Right lobe of liver (tissue), 6 donors: ENCODE data around the gene PNCK. TPM values are rescaled to one million over a fixed set of nuclear protein-coding genes. Genes with fewer than 3 reads are reported as not detected.

Experiments
- ATAC-seq, 4 donors: fragments of 200-7000 bp; cut with Tn5 transposase; one replicate each; pipeline ENCODE4 v1.9.1; 2020; ENCODE audit warnings: mild to moderate bottlenecking in 4 of 4, moderate library complexity in 4 of 4
- DNase-seq, 3 donors: peaks; one replicate each; pipeline ENCODE4 v3.0.0-alpha.2; 2020
- H3K27ac ChIP-seq, 3 donors: fragments of 200-600 bp; one replicate each; pipeline ENCODE4 v1.8.0; 2022
- H3K27me3 ChIP-seq, 2 donors: fragments of 200-600 bp; one replicate each; pipeline ENCODE4 v1.8.0; 2022
- H3K36me3 ChIP-seq, 4 donors: fragments of 200-600 bp; sonication (generic) in 1 of 4; one replicate each; pipeline versions ENCODE4 v1.5.1 to v1.8.0; 2017 to 2022; ENCODE audit warnings: control low read depth in 1 of 4
- H3K4me1 ChIP-seq, 4 donors: fragments of 200-600 bp; sonication (generic) in 1 of 4; one replicate each; pipeline versions ENCODE4 v1.5.1 to v1.8.0; 2017 to 2022; ENCODE audit warnings: control low read depth in 1 of 4
- H3K4me3 ChIP-seq, 3 donors: fragments of 200-600 bp; one replicate each; pipeline ENCODE4 v1.8.0; 2022
- H3K9me3 ChIP-seq, 4 donors: fragments of 200-600 bp; sonication (generic) in 1 of 4; one replicate each; pipeline versions ENCODE4 v1.5.1 to v1.8.0; 2017 to 2022; ENCODE audit warnings: control low read depth in 1 of 4
- CTCF ChIP-seq, 4 donors: fragments of 200-600 bp in 3 of 4; fragments of 450-650 bp in 1 of 4; IDR thresholded peaks; one replicate each; pipeline versions ENCODE4 v1.5.1 to v1.8.0; 2016 to 2022; ENCODE audit warnings: antibody characterized with exemption in 4 of 4, mild to moderate bottlenecking in 2 of 4
- POLR2A ChIP-seq: fragments of 450-650 bp; IDR thresholded peaks from one replicate; pipeline ENCODE4 v1.6.1; 2017; ENCODE audit warnings: antibody characterized with exemption, mild to moderate bottlenecking
- WGBS: methylation state at CpG from one replicate; pipeline ENCODE4 v1.1.6; 2018; ENCODE audit warnings: low coverage, low lambda C conversion rate; ENCODE audit not compliant: insufficient coverage; ENCODE audit errors: missing lambda C conversion rate; 5-methylcytosine and 5-hydroxymethylcytosine counted together
- intact Hi-C, 2 donors: fragments of 100-400 bp; cut with DNase I; formaldehyde crosslinking; loops; one replicate each; pipeline versions ENCODE4 v1.11.2 to v1.14.1; 2022
- total RNA-seq, 6 experiments: library from RNA; depleted of rRNA in 2 of 6; stranded (reverse); fragments of >200 nt in 2 of 6; fragmentation: NEBNext Ultra II Directional in 3 of 6; extraction: Animal tissue kit (Norgen Biotek cat#: 25700) in 3 of 6; gene quantifications; one replicate each; pipeline versions ENCODE4 v1.1.0 to v1.2.4, GENCODE V29; 2016 to 2023
- donor health status: DM: no; HTN: yes; CAD: no.
- donor health status: DM: no; HTN: no; CAD: no.
- donor health status: DM: no; HTN: no; CAD: no.
- donor health status: DM: no; HTN: yes; CAD: no.
- donor health status: DM: no; HTN: yes; CAD: no.

Gene PNCK
- total RNA-seq, 6 experiments from 2014 or later, result 0.86 TPM; not detected in 5

- H3K9me3 ChIP-seq, result no peaks in the 10 kb centered on the region
- no peaks in the 10 kb centered on the region for H3K4me1 ChIP-seq
- TF ChIP-seq CTCF (IDR thresholded peaks at IDR 0.05), result no peak
- no peak for TF ChIP-seq POLR2A
- no peaks in the 10 kb centered on the region for H3K27me3 ChIP-seq
- no peak overlapping the region for H3K4me3 ChIP-seq
- WGBS, result 31% methylated on average over 5 of the region's 53 CpGs
- no peak overlapping the region for H3K27ac ChIP-seq
- intact Hi-C loops, result no loop called here
- DNase-seq (peak in 1 of 3 donors; percentile 54), ATAC-seq (no peak)
- no peaks in the 10 kb centered on the region for H3K36me3 ChIP-seq
Observed at GRCh38 chrX:153688911-153689590, 15.4 kb upstream of the PNCK start.

- TF ChIP-seq POLR2A (no peak), CTCF (IDR thresholded peaks at IDR 0.05) (no peak)
- H3K4me1 ChIP-seq, result no peaks in the 10 kb centered on the region
- no peak overlapping the region for H3K27ac ChIP-seq
- no peak overlapping the region for H3K4me3 ChIP-seq
- H3K36me3 ChIP-seq, result no peaks in the 10 kb centered on the region
- ATAC-seq, result no peak
- DNase-seq, result no peak
- H3K27me3 ChIP-seq, result no peaks in the 10 kb centered on the region
- intact Hi-C loops, result no loop called here
- no peaks in the 10 kb centered on the region for H3K9me3 ChIP-seq
- WGBS, result 42% methylated on average over 10 of the region's 57 CpGs
Observed at GRCh38 chrX:153688506-153688905, 14.9 kb upstream of the PNCK start.

GRCh38 chrX:153688071-153688470 lies 14.5 kb upstream of the PNCK start:
- TF ChIP-seq POLR2A, result no peak
- TF ChIP-seq CTCF (IDR thresholded peaks at IDR 0.05), result no peak
- Histone ChIP-seq H3K4me1 (no peaks in the 10 kb centered on the region), H3K9me3 (no peaks in the 10 kb centered on the region), H3K27me3 (no peaks in the 10 kb centered on the region), H3K36me3 (no peaks in the 10 kb centered on the region), H3K27ac (no peak overlapping the region), H3K4me3 (no peak overlapping the region)
- intact Hi-C loops, result no loop called here
- DNase-seq, result no peak
- ATAC-seq, result no peak
- WGBS, result no CpG with 5 or more reads among the region's 69 CpGs

- no peaks in the 10 kb centered on the region for H3K4me1 ChIP-seq
- 0% methylated on average over 5 of the region's 66 CpGs for whole genome bisulfite sequencing
- no peaks in the 10 kb centered on the region for H3K27me3 ChIP-seq
- no peaks in the 10 kb centered on the region for H3K9me3 ChIP-seq
- intact Hi-C loops, result no loop called here
- H3K27ac ChIP-seq, result no peak within 1 kb of the TSS
- peak in 1 of 4 donors; percentile 15 for TF ChIP-seq CTCF (IDR thresholded peaks at IDR 0.05)
- TF ChIP-seq POLR2A, result peak; percentile 28
- no peak within 1 kb of the TSS for H3K4me3 ChIP-seq
- ATAC-seq (peak; percentile 63 to 80 (median 75)), DNase-seq (peak; percentile 64 to 78 (median 71))
- H3K36me3 ChIP-seq, result no peaks in the 10 kb centered on the region
Observed at GRCh38 chrX:153687121-153688039, 13.8 kb upstream of the PNCK start, which contains the start of gene SLC6A8. TSS of gene SLC6A8 (plus strand) at chrX:153687926. CDS start at chrX:153688575, 649 bp downstream.
